GM23338 (cell line): ENCODE measurements around the gene NRG3. TPM values are rescaled to one million over a fixed set of nuclear protein-coding genes. Genes with fewer than 3 reads are reported as not detected.

ENCODE experiments used
- ATAC-seq: fragments of 200-7000 bp; cut with Tn5 transposase; 3 replicates; pipeline ENCODE4 v1.9.1; 2020
- DNase-seq: peaks from one replicate; pipeline ENCODE4 v3.0.0-alpha.2; 2015; ENCODE audit warnings: low spot score
- H2AFZ ChIP-seq: fragments of 200-600 bp; sonication (generic); 2 replicates; pipeline ENCODE4 v1.8.0; 2016; ENCODE audit warnings: antibody characterized with exemption, mild to moderate bottlenecking, moderate library complexity
- H3F3A ChIP-seq: fragments of 200-600 bp; sonication (generic); replicated peaks from 2 replicates; pipeline ENCODE4 v1.8.0; 2017; ENCODE audit warnings: antibody characterized with exemption, mixed run types, low read depth
- H3K27ac ChIP-seq: fragments of 200-600 bp; sonication (generic); 2 replicates; pipeline ENCODE4 v1.6.1; 2016; ENCODE audit warnings: low read depth
- H3K27me3 ChIP-seq: fragments of 200-600 bp; sonication (generic); 2 replicates; pipeline ENCODE4 v1.8.0; 2016; ENCODE audit warnings: mild to moderate bottlenecking, mixed run types, moderate library complexity; ENCODE audit not compliant: insufficient read depth
- H3K36me3 ChIP-seq: fragments of 200-600 bp; sonication (generic); 2 replicates; pipeline ENCODE4 v1.8.0; 2016; ENCODE audit warnings: mild to moderate bottlenecking; ENCODE audit not compliant: insufficient read depth
- H3K4me1 ChIP-seq: fragments of 200-600 bp; sonication (generic); 2 replicates; pipeline ENCODE4 v1.8.0; 2016; ENCODE audit warnings: mild to moderate bottlenecking, moderate library complexity; ENCODE audit not compliant: insufficient read depth
- H3K4me2 ChIP-seq: fragments of 200-600 bp; sonication (generic); 2 replicates; pipeline ENCODE4 v1.7.1; 2017; ENCODE audit warnings: mixed run types
- H3K4me3 ChIP-seq: fragments of 200-600 bp; sonication (generic); 2 replicates; pipeline ENCODE4 v1.6.1; 2016; ENCODE audit warnings: mixed run types
- H3K79me2 ChIP-seq: fragments of 200-600 bp; sonication (generic); replicated peaks from 2 replicates; pipeline ENCODE4 v1.8.0; 2017; ENCODE audit warnings: mild to moderate bottlenecking; ENCODE audit not compliant: insufficient read depth
- H3K9me2 ChIP-seq: fragments of 200-600 bp; sonication (generic); 2 replicates; pipeline ENCODE4 v1.8.0; 2017; ENCODE audit not compliant: insufficient read depth
- H4K20me1 ChIP-seq: fragments of 200-600 bp; sonication (generic); replicated peaks from 2 replicates; pipeline ENCODE4 v1.8.0; 2017; ENCODE audit warnings: mild to moderate bottlenecking; ENCODE audit not compliant: insufficient read depth
- H3K27ac Mint-ChIP-seq: 2 replicates; pipeline ENCODE4 v1.8.0; 2020; ENCODE audit warnings: inconsistent platforms, mild to moderate bottlenecking, moderate library complexity, mixed read lengths
- H3K27me3 Mint-ChIP-seq: 3 replicates; pipeline ENCODE4 v1.8.0; 2022; ENCODE audit warnings: low read depth, mild to moderate bottlenecking, moderate library complexity, mixed read lengths, inconsistent platforms; ENCODE audit not compliant: insufficient read depth, poor library complexity
- H3K36me3 Mint-ChIP-seq: 3 replicates; pipeline ENCODE4 v1.8.0; 2021; ENCODE audit warnings: low read depth, mild to moderate bottlenecking, inconsistent platforms, moderate library complexity, mixed read lengths
- H3K4me1 Mint-ChIP-seq: 3 replicates; pipeline ENCODE4 v1.8.0; 2020; ENCODE audit warnings: mild to moderate bottlenecking, inconsistent platforms, mixed read lengths
- H3K4me3 Mint-ChIP-seq: 3 replicates; pipeline ENCODE4 v1.8.0; 2021; ENCODE audit warnings: moderate library complexity, mild to moderate bottlenecking, inconsistent platforms, mixed read lengths
- H3K9me3 Mint-ChIP-seq: 3 replicates; pipeline ENCODE4 v1.8.0; 2020; ENCODE audit warnings: moderate library complexity, mild to moderate bottlenecking, inconsistent platforms, mixed read lengths
- ETS1 ChIP-seq: IDR thresholded peaks from 2 replicates; pipeline ENCODE4 v1.6.1; 2016; ENCODE audit warnings: antibody characterized with exemption
- EZH2 ChIP-seq: fragments of 200-600 bp; sonication (generic); IDR thresholded peaks from one replicate; pipeline ENCODE4 v1.8.0; 2017; ENCODE audit warnings: antibody characterized with exemption, mild to moderate bottlenecking, low read depth; ENCODE audit not compliant: unreplicated experiment
- EZH2phosphoT487 ChIP-seq: fragments of 200-600 bp; sonication (generic); IDR thresholded peaks from one replicate; pipeline ENCODE4 v1.8.1; 2018; ENCODE audit warnings: antibody characterized with exemption; ENCODE audit not compliant: unreplicated experiment
- JUNB ChIP-seq: IDR thresholded peaks from one replicate; pipeline ENCODE4 v1.6.1; 2016; ENCODE audit warnings: antibody characterized with exemption; ENCODE audit not compliant: unreplicated experiment
- NANOG ChIP-seq: IDR thresholded peaks from 2 replicates; pipeline ENCODE4 v1.6.1; 2016; ENCODE audit warnings: antibody characterized with exemption, borderline replicate concordance
- POLR2AphosphoS5 ChIP-seq: IDR thresholded peaks from 2 replicates; pipeline ENCODE4 v1.6.1; 2016; ENCODE audit warnings: antibody characterized with exemption, low read depth
- ZNF331 ChIP-seq: fragments of 250-450 bp; sonication (Bioruptor Pico); IDR thresholded peaks from 2 replicates; pipeline ENCODE4 v1.5.0; 2020; ENCODE audit warnings: low read depth, mild to moderate bottlenecking, moderate library complexity
- polyA plus RNA-seq: library from polyadenylated mRNA; unstranded; fragments of >200 nt; fragmentation: Nextera tagmentation; extraction: Ambion mirVana; gene quantifications from 2 replicates; pipeline ENCODE4 v1.2.1, GENCODE V29; 2016
- total RNA-seq: library from RNA; depleted of rRNA; stranded (reverse); fragments of >200 nt; shearing (Covaris generic); gene quantifications from 2 replicates; pipeline ENCODE4 v1.2.3, GENCODE V29; 2014
- TF ChIP-seq, protein P1 (sequence below): fragments of 250-450 bp; sonication (Bioruptor Pico); IDR thresholded peaks from 2 replicates; pipeline ENCODE4 v1.5.0; 2020; ENCODE audit warnings: mild to moderate bottlenecking, moderate library complexity
- TF ChIP-seq, protein P2 (sequence below), 2 experiments: fragments of 200-600 bp in 1 of 2; sonication (generic) in 1 of 2; conservative IDR thresholded peaks; 2 replicates each; pipeline versions ENCODE4 v1.5.1 to v1.6.1; 2016 to 2017; ENCODE audit warnings: antibody characterized with exemption in 2 of 2, low read depth in 2 of 2, mild to moderate bottlenecking in 2 of 2, moderate library complexity in 1 of 2
- TF ChIP-seq, protein P3 (sequence below): IDR thresholded peaks from one replicate; pipeline ENCODE4 v1.6.1; 2018; ENCODE audit warnings: antibody characterized with exemption; ENCODE audit not compliant: unreplicated experiment

The NRG3 gene
- total and polyA plus RNA-seq, 2 experiments from 2014 or later = 1.9 to 3.9 TPM

GRCh38 chr10:82394987-82395386 lies 520.0 kb downstream of the NRG3 start (continued):
- TF ChIP-seq, protein P1, sequence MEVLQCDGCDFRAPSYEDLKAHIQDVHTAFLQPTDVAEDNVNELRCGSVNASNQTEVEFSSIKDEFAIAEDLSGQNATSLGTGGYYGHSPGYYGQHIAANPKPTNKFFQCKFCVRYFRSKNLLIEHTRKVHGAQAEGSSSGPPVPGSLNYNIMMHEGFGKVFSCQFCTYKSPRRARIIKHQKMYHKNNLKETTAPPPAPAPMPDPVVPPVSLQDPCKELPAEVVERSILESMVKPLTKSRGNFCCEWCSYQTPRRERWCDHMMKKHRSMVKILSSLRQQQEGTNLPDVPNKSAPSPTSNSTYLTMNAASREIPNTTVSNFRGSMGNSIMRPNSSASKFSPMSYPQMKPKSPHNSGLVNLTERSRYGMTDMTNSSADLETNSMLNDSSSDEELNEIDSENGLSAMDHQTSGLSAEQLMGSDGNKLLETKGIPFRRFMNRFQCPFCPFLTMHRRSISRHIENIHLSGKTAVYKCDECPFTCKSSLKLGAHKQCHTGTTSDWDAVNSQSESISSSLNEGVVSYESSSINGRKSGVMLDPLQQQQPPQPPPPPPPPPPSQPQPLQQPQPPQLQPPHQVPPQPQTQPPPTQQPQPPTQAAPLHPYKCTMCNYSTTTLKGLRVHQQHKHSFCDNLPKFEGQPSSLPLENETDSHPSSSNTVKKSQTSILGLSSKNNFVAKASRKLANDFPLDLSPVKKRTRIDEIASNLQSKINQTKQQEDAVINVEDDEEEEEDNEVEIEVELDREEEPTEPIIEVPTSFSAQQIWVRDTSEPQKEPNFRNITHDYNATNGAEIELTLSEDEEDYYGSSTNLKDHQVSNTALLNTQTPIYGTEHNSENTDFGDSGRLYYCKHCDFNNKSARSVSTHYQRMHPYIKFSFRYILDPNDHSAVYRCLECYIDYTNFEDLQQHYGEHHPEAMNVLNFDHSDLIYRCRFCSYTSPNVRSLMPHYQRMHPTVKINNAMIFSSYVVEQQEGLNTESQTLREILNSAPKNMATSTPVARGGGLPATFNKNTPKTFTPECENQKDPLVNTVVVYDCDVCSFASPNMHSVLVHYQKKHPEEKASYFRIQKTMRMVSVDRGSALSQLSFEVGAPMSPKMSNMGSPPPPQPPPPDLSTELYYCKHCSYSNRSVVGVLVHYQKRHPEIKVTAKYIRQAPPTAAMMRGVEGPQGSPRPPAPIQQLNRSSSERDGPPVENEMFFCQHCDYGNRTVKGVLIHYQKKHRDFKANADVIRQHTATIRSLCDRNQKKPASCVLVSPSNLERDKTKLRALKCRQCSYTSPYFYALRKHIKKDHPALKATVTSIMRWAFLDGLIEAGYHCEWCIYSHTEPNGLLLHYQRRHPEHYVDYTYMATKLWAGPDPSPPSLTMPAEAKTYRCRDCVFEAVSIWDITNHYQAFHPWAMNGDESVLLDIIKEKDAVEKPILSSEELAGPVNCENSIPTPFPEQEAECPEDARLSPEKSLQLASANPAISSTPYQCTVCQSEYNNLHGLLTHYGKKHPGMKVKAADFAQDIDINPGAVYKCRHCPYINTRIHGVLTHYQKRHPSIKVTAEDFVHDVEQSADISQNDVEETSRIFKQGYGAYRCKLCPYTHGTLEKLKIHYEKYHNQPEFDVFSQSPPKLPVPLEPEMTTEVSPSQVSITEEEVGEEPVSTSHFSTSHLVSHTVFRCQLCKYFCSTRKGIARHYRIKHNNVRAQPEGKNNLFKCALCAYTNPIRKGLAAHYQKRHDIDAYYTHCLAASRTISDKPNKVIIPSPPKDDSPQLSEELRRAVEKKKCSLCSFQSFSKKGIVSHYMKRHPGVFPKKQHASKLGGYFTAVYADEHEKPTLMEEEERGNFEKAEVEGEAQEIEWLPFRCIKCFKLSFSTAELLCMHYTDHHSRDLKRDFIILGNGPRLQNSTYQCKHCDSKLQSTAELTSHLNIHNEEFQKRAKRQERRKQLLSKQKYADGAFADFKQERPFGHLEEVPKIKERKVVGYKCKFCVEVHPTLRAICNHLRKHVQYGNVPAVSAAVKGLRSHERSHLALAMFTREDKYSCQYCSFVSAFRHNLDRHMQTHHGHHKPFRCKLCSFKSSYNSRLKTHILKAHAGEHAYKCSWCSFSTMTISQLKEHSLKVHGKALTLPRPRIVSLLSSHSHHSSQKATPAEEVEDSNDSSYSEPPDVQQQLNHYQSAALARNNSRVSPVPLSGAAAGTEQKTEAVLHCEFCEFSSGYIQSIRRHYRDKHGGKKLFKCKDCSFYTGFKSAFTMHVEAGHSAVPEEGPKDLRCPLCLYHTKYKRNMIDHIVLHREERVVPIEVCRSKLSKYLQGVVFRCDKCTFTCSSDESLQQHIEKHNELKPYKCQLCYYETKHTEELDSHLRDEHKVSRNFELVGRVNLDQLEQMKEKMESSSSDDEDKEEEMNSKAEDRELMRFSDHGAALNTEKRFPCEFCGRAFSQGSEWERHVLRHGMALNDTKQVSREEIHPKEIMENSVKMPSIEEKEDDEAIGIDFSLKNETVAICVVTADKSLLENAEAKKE (CRISPR knock-in tag) = no peak
- no peak for TF ChIP-seq NANOG

- H3K27me3 Mint-ChIP-seq = peaks cover 3% of the 10 kb centered on the region
- TF ChIP-seq, protein P2, sequence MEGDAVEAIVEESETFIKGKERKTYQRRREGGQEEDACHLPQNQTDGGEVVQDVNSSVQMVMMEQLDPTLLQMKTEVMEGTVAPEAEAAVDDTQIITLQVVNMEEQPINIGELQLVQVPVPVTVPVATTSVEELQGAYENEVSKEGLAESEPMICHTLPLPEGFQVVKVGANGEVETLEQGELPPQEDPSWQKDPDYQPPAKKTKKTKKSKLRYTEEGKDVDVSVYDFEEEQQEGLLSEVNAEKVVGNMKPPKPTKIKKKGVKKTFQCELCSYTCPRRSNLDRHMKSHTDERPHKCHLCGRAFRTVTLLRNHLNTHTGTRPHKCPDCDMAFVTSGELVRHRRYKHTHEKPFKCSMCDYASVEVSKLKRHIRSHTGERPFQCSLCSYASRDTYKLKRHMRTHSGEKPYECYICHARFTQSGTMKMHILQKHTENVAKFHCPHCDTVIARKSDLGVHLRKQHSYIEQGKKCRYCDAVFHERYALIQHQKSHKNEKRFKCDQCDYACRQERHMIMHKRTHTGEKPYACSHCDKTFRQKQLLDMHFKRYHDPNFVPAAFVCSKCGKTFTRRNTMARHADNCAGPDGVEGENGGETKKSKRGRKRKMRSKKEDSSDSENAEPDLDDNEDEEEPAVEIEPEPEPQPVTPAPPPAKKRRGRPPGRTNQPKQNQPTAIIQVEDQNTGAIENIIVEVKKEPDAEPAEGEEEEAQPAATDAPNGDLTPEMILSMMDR (conservative IDR thresholded peaks at IDR 0.05; ENCODE audit: low read depth in 2 of 2) = no peak
- TF ChIP-seq, protein P3, sequence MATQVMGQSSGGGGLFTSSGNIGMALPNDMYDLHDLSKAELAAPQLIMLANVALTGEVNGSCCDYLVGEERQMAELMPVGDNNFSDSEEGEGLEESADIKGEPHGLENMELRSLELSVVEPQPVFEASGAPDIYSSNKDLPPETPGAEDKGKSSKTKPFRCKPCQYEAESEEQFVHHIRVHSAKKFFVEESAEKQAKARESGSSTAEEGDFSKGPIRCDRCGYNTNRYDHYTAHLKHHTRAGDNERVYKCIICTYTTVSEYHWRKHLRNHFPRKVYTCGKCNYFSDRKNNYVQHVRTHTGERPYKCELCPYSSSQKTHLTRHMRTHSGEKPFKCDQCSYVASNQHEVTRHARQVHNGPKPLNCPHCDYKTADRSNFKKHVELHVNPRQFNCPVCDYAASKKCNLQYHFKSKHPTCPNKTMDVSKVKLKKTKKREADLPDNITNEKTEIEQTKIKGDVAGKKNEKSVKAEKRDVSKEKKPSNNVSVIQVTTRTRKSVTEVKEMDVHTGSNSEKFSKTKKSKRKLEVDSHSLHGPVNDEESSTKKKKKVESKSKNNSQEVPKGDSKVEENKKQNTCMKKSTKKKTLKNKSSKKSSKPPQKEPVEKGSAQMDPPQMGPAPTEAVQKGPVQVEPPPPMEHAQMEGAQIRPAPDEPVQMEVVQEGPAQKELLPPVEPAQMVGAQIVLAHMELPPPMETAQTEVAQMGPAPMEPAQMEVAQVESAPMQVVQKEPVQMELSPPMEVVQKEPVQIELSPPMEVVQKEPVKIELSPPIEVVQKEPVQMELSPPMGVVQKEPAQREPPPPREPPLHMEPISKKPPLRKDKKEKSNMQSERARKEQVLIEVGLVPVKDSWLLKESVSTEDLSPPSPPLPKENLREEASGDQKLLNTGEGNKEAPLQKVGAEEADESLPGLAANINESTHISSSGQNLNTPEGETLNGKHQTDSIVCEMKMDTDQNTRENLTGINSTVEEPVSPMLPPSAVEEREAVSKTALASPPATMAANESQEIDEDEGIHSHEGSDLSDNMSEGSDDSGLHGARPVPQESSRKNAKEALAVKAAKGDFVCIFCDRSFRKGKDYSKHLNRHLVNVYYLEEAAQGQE = no peak
- no peak for TF ChIP-seq ETS1
- no peak for TF ChIP-seq JUNB
- TF ChIP-seq EZH2 = no peak
- no peak for TF ChIP-seq POLR2AphosphoS5
- no peak for TF ChIP-seq NANOG
- no peak for TF ChIP-seq ZNF331
- TF ChIP-seq EZH2phosphoT487 = no peak
These were observed 521.9 kb downstream of the NRG3 start for GRCh38 chr10:82396886-82397285.

More at GRCh38 chr10:82396886-82397285, 521.9 kb downstream of the NRG3 start:
- no peak overlapping the region for H3K4me3 Mint-ChIP-seq
- Histone ChIP-seq H4K20me1 (no peaks in the 10 kb centered on the region), H3F3A (no peaks in the 10 kb centered on the region), H3K9me2 (no peaks in the 10 kb centered on the region), H3K27me3 (no peaks in the 10 kb centered on the region), H2AFZ (no peak overlapping the region), H3K4me1 (peaks cover 15% of the 10 kb centered on the region), H3K79me2 (no peaks in the 10 kb centered on the region), H3K27ac (no peak overlapping the region), H3K36me3 (no peaks in the 10 kb centered on the region), H3K4me3 (no peak overlapping the region), H3K4me2 (no peak overlapping the region)
- no peaks in the 10 kb centered on the region; the same call in 2 of the 3 replicates for H3K9me3 Mint-ChIP-seq
- H3K4me1 Mint-ChIP-seq = peaks cover 37% of the 10 kb centered on the region
- H3K27ac Mint-ChIP-seq = no peak overlapping the region
- DNase-seq (no peak), ATAC-seq (no peak)
- H3K36me3 Mint-ChIP-seq = no peaks in the 10 kb centered on the region
